Liver (tissue), 9 donors: ENCODE results near the gene LYPD8. TPM values are rescaled to one million over a fixed set of nuclear protein-coding genes. Genes with fewer than 3 reads are reported as not detected.

ENCODE experiments used
- DNase-seq: peaks from one replicate; pipeline ENCODE4 v3.0.0-alpha.2; 2017; ENCODE audit warnings: low spot score
- H3K27ac ChIP-seq, 2 donors: one replicate each; pipeline ENCODE4 v1.7.0; 2013; ENCODE audit warnings: inconsistent platforms in 2 of 2, low read length in 2 of 2, control low read depth in 1 of 2, low read depth in 1 of 2, mild to moderate bottlenecking in 1 of 2
- H3K27me3 ChIP-seq, 4 donors: one replicate each; pipeline versions ENCODE4 v1.6.1 to v1.7.0; 2013; ENCODE audit warnings: low read length in 3 of 4, inconsistent platforms in 1 of 4, mild to moderate bottlenecking in 1 of 4, moderate library complexity in 1 of 4; ENCODE audit not compliant: control insufficient read depth in 4 of 4, insufficient read depth in 4 of 4
- H3K36me3 ChIP-seq, 4 donors: one replicate each; pipeline versions ENCODE4 v1.6.1 to v1.7.0; 2013; ENCODE audit warnings: low read length in 3 of 4, mild to moderate bottlenecking in 3 of 4, low read depth in 1 of 4, moderate library complexity in 1 of 4; ENCODE audit not compliant: control insufficient read depth in 4 of 4, insufficient read depth in 3 of 4
- H3K4me1 ChIP-seq, 4 donors: one replicate each; pipeline versions ENCODE4 v1.6.1 to v1.7.0; 2013; ENCODE audit warnings: low read length in 3 of 4, mild to moderate bottlenecking in 3 of 4, moderate library complexity in 1 of 4; ENCODE audit not compliant: control insufficient read depth in 4 of 4, insufficient read depth in 4 of 4
- H3K4me3 ChIP-seq, 3 donors: one replicate each; pipeline versions ENCODE4 v1.6.1 to v1.7.0; 2013; ENCODE audit warnings: low read length in 3 of 3, control low read depth in 1 of 3, low read depth in 1 of 3, mild to moderate bottlenecking in 1 of 3
- H3K9ac ChIP-seq, 2 donors: one replicate each; pipeline ENCODE4 v1.7.0; 2013; ENCODE audit warnings: low read length in 2 of 2, mild to moderate bottlenecking in 2 of 2, moderate library complexity in 2 of 2, control low read depth in 1 of 2, low read depth in 1 of 2
- H3K9me3 ChIP-seq, 4 donors: one replicate each; pipeline versions ENCODE4 v1.6.1 to v1.7.0; 2013; ENCODE audit warnings: low read length in 3 of 4; ENCODE audit not compliant: control insufficient read depth in 4 of 4
- ATF3 ChIP-seq: IDR thresholded peaks from 2 replicates; pipeline ENCODE4 v1.6.1; 2016; ENCODE audit warnings: antibody characterized with exemption
- CTCF ChIP-seq: fragments of 150-350 bp; IDR thresholded peaks from 2 replicates; pipeline ENCODE4 v1.5.1; 2017; ENCODE audit warnings: improper control_type of control experiment, low read depth, low read length; ENCODE audit not compliant: missing input control
- EGR1 ChIP-seq, 2 donors: IDR thresholded peaks; 2 replicates each; pipeline ENCODE4 v1.6.1; 2016 to 2018; ENCODE audit warnings: antibody characterized with exemption in 2 of 2, low read depth in 2 of 2
- FOXA1 ChIP-seq: IDR thresholded peaks from 2 replicates; pipeline ENCODE4 v1.6.1; 2016; ENCODE audit warnings: antibody characterized with exemption
- FOXA2 ChIP-seq: IDR thresholded peaks from 2 replicates; pipeline ENCODE4 v1.6.1; 2016; ENCODE audit warnings: antibody characterized with exemption
- GABPA ChIP-seq, 2 donors: IDR thresholded peaks in 1 of 2; conservative IDR thresholded peaks in 1 of 2; 2 replicates each; pipeline ENCODE4 v1.6.1; 2016; ENCODE audit warnings: antibody characterized with exemption in 2 of 2, mild to moderate bottlenecking in 1 of 2, moderate library complexity in 1 of 2
- HNF4A ChIP-seq, 2 donors: conservative IDR thresholded peaks; 2 replicates each; pipeline ENCODE4 v1.6.1; 2016; ENCODE audit warnings: antibody characterized with exemption in 2 of 2, mild to moderate bottlenecking in 2 of 2
- HNF4G ChIP-seq: IDR thresholded peaks from 2 replicates; pipeline ENCODE4 v1.6.1; 2016; ENCODE audit warnings: antibody characterized with exemption
- JUND ChIP-seq, 2 donors: IDR thresholded peaks; 2 replicates each; pipeline ENCODE4 v1.6.1; 2016; ENCODE audit warnings: antibody characterized with exemption in 2 of 2
- MAX ChIP-seq: IDR thresholded peaks from 2 replicates; pipeline ENCODE4 v1.6.1; 2016; ENCODE audit warnings: antibody characterized with exemption
- NR2F2 ChIP-seq: IDR thresholded peaks from 2 replicates; pipeline ENCODE4 v1.6.1; 2016; ENCODE audit warnings: antibody characterized with exemption
- RAD21 ChIP-seq, 2 donors: IDR thresholded peaks; 2 replicates each; pipeline ENCODE4 v1.6.1; 2016; ENCODE audit warnings: antibody characterized with exemption in 2 of 2, mild to moderate bottlenecking in 2 of 2
- REST ChIP-seq: IDR thresholded peaks from 2 replicates; pipeline ENCODE4 v1.6.1; 2016; ENCODE audit warnings: antibody characterized with exemption, mild to moderate bottlenecking
- RXRA ChIP-seq, 2 donors: IDR thresholded peaks; 2 replicates each; pipeline ENCODE4 v1.6.1; 2017 to 2018; ENCODE audit warnings: antibody characterized with exemption in 2 of 2, mild to moderate bottlenecking in 1 of 2
- SP1 ChIP-seq: IDR thresholded peaks from 2 replicates; pipeline ENCODE4 v1.6.1; 2018; ENCODE audit warnings: antibody characterized with exemption, mild to moderate bottlenecking
- TAF1 ChIP-seq: conservative IDR thresholded peaks from 2 replicates; pipeline ENCODE4 v1.6.1; 2016; ENCODE audit warnings: antibody characterized with exemption, mild to moderate bottlenecking
- YY1 ChIP-seq: IDR thresholded peaks from 2 replicates; pipeline ENCODE4 v1.6.1; 2016; ENCODE audit warnings: antibody characterized with exemption, mild to moderate bottlenecking
- ZBTB33 ChIP-seq: IDR thresholded peaks from 2 replicates; pipeline ENCODE4 v1.6.1; 2016; ENCODE audit warnings: antibody characterized with exemption
- WGBS: extraction: QIAGEN DNeasy Blood & Tissue Kit; methylation state at CpG from one replicate; pipeline ENCODE4 v1.1.7; 2013; 5-methylcytosine and 5-hydroxymethylcytosine counted together
- polyA plus RNA-seq, 2 donors: library from polyadenylated mRNA; stranded (reverse) in 1 of 2; unstranded in 1 of 2; fragments of 200-250 nt in 1 of 2; fragments of >200 nt in 1 of 2; fragmentation: Nextera tagmentation in 1 of 2; extraction: Ambion mirVana in 1 of 2; gene quantifications; one replicate each; pipeline versions ENCODE4 v1.2.1 to v1.2.3, GENCODE V29; 2013 to 2015
- total RNA-seq, 2 donors: library from RNA; depleted of rRNA; stranded (reverse); fragments of >200 nt; gene quantifications; one replicate each; pipeline ENCODE4 v1.2.3, GENCODE V29; 2014
- donor health status: healthy.
- donor health status: healthy.
- donor health status: healthy.
- donor health status: healthy.
- donor health status: healthy.

Gene LYPD8
- total and polyA plus RNA-seq, 4 donors = not detected

GRCh38 chr1:248779350-248779749 is 23.8 kb upstream of the LYPD8 start (continued):
- TF ChIP-seq REST (no peak), FOXA2 (no peak), JUND (IDR thresholded peaks at IDR 0.05) (no peak), YY1 (no peak), HNF4G (no peak)

GRCh38 chr1:248778906-248779305 is 23.3 kb upstream of the LYPD8 start:
- Histone ChIP-seq H3K4me3 (no peak overlapping the region), H3K9me3 (peaks cover 0 to 3% (median 1%) of the 10 kb centered on the region in 4 donors), H3K9ac (no peak overlapping the region), H3K36me3 (no peaks in the 10 kb centered on the region), H3K27me3 (no peaks in the 10 kb centered on the region), H3K27ac (no peak overlapping the region), H3K4me1 (no peaks in the 10 kb centered on the region)
- TF ChIP-seq RXRA (IDR thresholded peaks at IDR 0.05) (no peak), HNF4A (conservative IDR thresholded peaks at IDR 0.05) (no peak), FOXA1 (no peak), HNF4G (no peak), YY1 (no peak), RAD21 (IDR thresholded peaks at IDR 0.05) (no peak), ATF3 (no peak), JUND (IDR thresholded peaks at IDR 0.05) (no peak), GABPA (IDR thresholded peaks at IDR 0.05 in 1 of 2, conservative IDR thresholded peaks at IDR 0.05 in 1 of 2) (no peak)
- no peak for DNase-seq
- 88% methylated on average over 2 of the region's 2 CpGs for WGBS

GRCh38 chr1:248776991-248777390 is 21.4 kb upstream of the LYPD8 start:
- Histone ChIP-seq H3K9me3 (peaks cover 0 to 3% (median 1%) of the 10 kb centered on the region in 4 donors), H3K36me3 (no peaks in the 10 kb centered on the region), H3K9ac (no peak overlapping the region), H3K4me3 (no peak overlapping the region), H3K4me1 (no peaks in the 10 kb centered on the region), H3K27me3 (no peaks in the 10 kb centered on the region), H3K27ac (no peak overlapping the region)
- TF ChIP-seq HNF4A (conservative IDR thresholded peaks at IDR 0.05) (no peak), GABPA (IDR thresholded peaks at IDR 0.05 in 1 of 2, conservative IDR thresholded peaks at IDR 0.05 in 1 of 2) (no peak), CTCF (no peak), FOXA1 (no peak), MAX (no peak), ATF3 (no peak), YY1 (no peak), JUND (IDR thresholded peaks at IDR 0.05) (no peak), EGR1 (IDR thresholded peaks at IDR 0.05; ENCODE audit: low read depth in 2 of 2) (no peak), RAD21 (IDR thresholded peaks at IDR 0.05) (no peak), HNF4G (no peak), NR2F2 (no peak), RXRA (IDR thresholded peaks at IDR 0.05) (no peak), ZBTB33 (no peak), FOXA2 (no peak), TAF1 (no peak), SP1 (no peak), REST (no peak)
- DNase-seq = no peak
